Measurements from ENCODE around the gene DPY30.

DNA sequence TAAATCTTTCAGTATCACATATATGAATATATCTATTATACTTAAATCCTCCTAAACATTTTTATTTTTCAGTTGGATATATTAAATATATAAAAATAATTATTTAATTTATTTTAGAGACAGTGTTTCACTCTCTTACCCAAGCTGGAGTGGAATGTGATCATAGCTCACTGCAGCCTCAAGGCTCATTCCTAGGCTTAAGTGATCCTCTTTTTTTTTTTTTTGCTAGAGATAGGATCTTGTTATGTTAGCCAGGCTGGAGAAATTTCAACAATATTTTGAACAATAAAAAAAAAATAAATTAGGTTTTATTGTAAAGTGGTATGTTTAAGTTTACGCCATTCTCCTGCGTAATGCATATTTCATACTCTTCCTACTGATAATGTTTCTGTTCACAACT lies 27.9 kb upstream of the DPY30 start:
- TF ChIP-seq, protein P1, sequence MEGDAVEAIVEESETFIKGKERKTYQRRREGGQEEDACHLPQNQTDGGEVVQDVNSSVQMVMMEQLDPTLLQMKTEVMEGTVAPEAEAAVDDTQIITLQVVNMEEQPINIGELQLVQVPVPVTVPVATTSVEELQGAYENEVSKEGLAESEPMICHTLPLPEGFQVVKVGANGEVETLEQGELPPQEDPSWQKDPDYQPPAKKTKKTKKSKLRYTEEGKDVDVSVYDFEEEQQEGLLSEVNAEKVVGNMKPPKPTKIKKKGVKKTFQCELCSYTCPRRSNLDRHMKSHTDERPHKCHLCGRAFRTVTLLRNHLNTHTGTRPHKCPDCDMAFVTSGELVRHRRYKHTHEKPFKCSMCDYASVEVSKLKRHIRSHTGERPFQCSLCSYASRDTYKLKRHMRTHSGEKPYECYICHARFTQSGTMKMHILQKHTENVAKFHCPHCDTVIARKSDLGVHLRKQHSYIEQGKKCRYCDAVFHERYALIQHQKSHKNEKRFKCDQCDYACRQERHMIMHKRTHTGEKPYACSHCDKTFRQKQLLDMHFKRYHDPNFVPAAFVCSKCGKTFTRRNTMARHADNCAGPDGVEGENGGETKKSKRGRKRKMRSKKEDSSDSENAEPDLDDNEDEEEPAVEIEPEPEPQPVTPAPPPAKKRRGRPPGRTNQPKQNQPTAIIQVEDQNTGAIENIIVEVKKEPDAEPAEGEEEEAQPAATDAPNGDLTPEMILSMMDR (IDR thresholded peaks at IDR 0.05): no peak
- TF ChIP-seq POLR2A (IDR thresholded peaks at IDR 0.05) (no peak), EP300 (IDR thresholded peaks at IDR 0.05) (no peak)
